GM12801 (cell line): ENCODE measurements around the gene DGCR2.

Source experiments
- CTCF ChIP-seq: IDR thresholded peaks from one replicate; pipeline ENCODE4 v1.5.1; 2011; ENCODE audit warnings: control low read depth; ENCODE audit not compliant: insufficient read length; ENCODE audit errors: extremely low read depth

Gene DGCR2

GRCh38 chr22:19127329-19128008 is 5.3 kb upstream of the DGCR2 start:
- no peak for TF ChIP-seq CTCF

- TF ChIP-seq CTCF: no peak
These were observed 4.4 kb upstream of the DGCR2 start for GRCh38 chr22:19126309-19127273.

GRCh38 chr22:19125474-19126308 is 3.5 kb upstream of the DGCR2 start:
- TF ChIP-seq CTCF: no peak

- no peak for TF ChIP-seq CTCF
These were observed 2.8 kb upstream of the DGCR2 start for GRCh38 chr22:19125011-19125410.

- TF ChIP-seq CTCF: no peak
These were observed 2.2 kb upstream of the DGCR2 start for GRCh38 chr22:19124377-19124776.

GRCh38 chr22:19123936-19124335 is 1.7 kb upstream of the DGCR2 start:
- no peak for TF ChIP-seq CTCF
